Fibroblast of lung (primary cell): ENCODE results near the gene CASQ2.

Experiments
- EZH2 ChIP-seq: IDR thresholded peaks from 2 replicates; pipeline ENCODE4 v1.5.1; 2012; ENCODE audit warnings: low read length, control low read depth, mild to moderate bottlenecking; ENCODE audit errors: missing control alignments
- TF ChIP-seq, protein P1 (sequence below), 2 donors: IDR thresholded peaks in 1 of 2; conservative IDR thresholded peaks in 1 of 2; 1 replicate in 1 of 2; 2 replicates in 1 of 2; pipeline ENCODE4 v1.5.1; 2011 to 2012; ENCODE audit warnings: low read length in 2 of 2, control low read depth in 1 of 2, inconsistent platforms in 1 of 2, low read depth in 1 of 2, mild to moderate bottlenecking in 1 of 2

GRCh38 chr1:115807723-115808122 is 39.2 kb upstream of the CASQ2 start:
- TF ChIP-seq, protein P1, sequence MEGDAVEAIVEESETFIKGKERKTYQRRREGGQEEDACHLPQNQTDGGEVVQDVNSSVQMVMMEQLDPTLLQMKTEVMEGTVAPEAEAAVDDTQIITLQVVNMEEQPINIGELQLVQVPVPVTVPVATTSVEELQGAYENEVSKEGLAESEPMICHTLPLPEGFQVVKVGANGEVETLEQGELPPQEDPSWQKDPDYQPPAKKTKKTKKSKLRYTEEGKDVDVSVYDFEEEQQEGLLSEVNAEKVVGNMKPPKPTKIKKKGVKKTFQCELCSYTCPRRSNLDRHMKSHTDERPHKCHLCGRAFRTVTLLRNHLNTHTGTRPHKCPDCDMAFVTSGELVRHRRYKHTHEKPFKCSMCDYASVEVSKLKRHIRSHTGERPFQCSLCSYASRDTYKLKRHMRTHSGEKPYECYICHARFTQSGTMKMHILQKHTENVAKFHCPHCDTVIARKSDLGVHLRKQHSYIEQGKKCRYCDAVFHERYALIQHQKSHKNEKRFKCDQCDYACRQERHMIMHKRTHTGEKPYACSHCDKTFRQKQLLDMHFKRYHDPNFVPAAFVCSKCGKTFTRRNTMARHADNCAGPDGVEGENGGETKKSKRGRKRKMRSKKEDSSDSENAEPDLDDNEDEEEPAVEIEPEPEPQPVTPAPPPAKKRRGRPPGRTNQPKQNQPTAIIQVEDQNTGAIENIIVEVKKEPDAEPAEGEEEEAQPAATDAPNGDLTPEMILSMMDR (conservative IDR thresholded peaks at IDR 0.05 in 1 of 2, IDR thresholded peaks at IDR 0.05 in 1 of 2; ENCODE audit: low read depth in 1 of 2, low read length in 2 of 2), result peak; percentile 83 to 87
- no peak for TF ChIP-seq EZH2
